Tibial nerve (tissue), 4 donors: Measurements from ENCODE around the gene ZC3HAV1L. TPM values are rescaled to one million over a fixed set of nuclear protein-coding genes. Genes with fewer than 3 reads are reported as not detected.

Experiments used
- DNase-seq, 2 donors: peaks; one replicate each; pipeline ENCODE4 v3.0.0-alpha.2; 2019; ENCODE audit warnings: low spot score in 2 of 2
- H3K27ac ChIP-seq, 4 donors: fragments of 200-600 bp; sonication (generic) in 3 of 4; one replicate each; pipeline ENCODE4 v1.5.1; 2017 to 2019; ENCODE audit warnings: mild to moderate bottlenecking in 1 of 4
- H3K27me3 ChIP-seq, 2 donors: fragments of 200-600 bp; sonication (generic) in 1 of 2; one replicate each; pipeline versions ENCODE4 v1.5.1 to v1.6.0; 2017 to 2019
- H3K36me3 ChIP-seq, 3 donors: fragments of 200-600 bp; sonication (generic); one replicate each; pipeline ENCODE4 v1.5.1; 2018 to 2019
- H3K4me1 ChIP-seq, 4 donors: fragments of 200-600 bp; sonication (generic) in 3 of 4; one replicate each; pipeline ENCODE4 v1.5.1; 2017 to 2019
- H3K4me3 ChIP-seq, 4 donors: fragments of 200-600 bp; sonication (generic) in 3 of 4; one replicate each; pipeline ENCODE4 v1.5.1; 2017 to 2019; ENCODE audit warnings: mild to moderate bottlenecking in 1 of 4, moderate library complexity in 1 of 4
- H3K9me3 ChIP-seq, 4 donors: fragments of 200-600 bp; sonication (generic) in 3 of 4; one replicate each; pipeline ENCODE4 v1.5.1; 2017 to 2019
- CTCF ChIP-seq, 5 experiments: fragments of 200-600 bp in 3 of 5; fragments of 450-650 bp in 2 of 5; sonication (generic) in 3 of 5; IDR thresholded peaks; one replicate each; pipeline ENCODE4 v1.5.1; 2016 to 2019; ENCODE audit warnings: antibody characterized with exemption in 5 of 5, mild to moderate bottlenecking in 3 of 5, moderate library complexity in 2 of 5
- EP300 ChIP-seq, 2 donors: sonication (generic); formaldehyde crosslinking; IDR thresholded peaks; one replicate each; pipeline ENCODE4 v1.6.1; 2017; ENCODE audit warnings: antibody characterized with exemption in 2 of 2, mild to moderate bottlenecking in 1 of 2
- POLR2A ChIP-seq, 2 donors: fragments of 450-650 bp; IDR thresholded peaks; one replicate each; pipeline ENCODE4 v1.6.1; 2017; ENCODE audit warnings: antibody characterized with exemption in 2 of 2, mild to moderate bottlenecking in 2 of 2, moderate library complexity in 2 of 2
- WGBS, 2 donors: methylation state at CpG; one replicate each; pipeline ENCODE4 v1.1.5; 2018; 5-methylcytosine and 5-hydroxymethylcytosine counted together
- total RNA-seq, 4 donors: library from RNA; depleted of rRNA; stranded (reverse); fragments of >200 nt; gene quantifications; one replicate each; pipeline ENCODE4 v1.1.0, GENCODE V29; 2016

The ZC3HAV1L gene
- total RNA-seq, 4 donors from 2014 or later: 36.9 to 68.8 (median 53.1) TPM

- Histone ChIP-seq H3K4me3 (no peak overlapping the region), H3K36me3 (peaks cover 0 to 69% (median 0%) of the 10 kb centered on the region in 3 donors), H3K27ac (no peak overlapping the region), H3K27me3 (no peaks in the 10 kb centered on the region), H3K4me1 (peaks cover 0 to 11% (median 0%) of the 10 kb centered on the region in 4 donors), H3K9me3 (no peaks in the 10 kb centered on the region)
- no peak for DNase-seq
- WGBS, 2 donors: 81 to 90% methylated on average over 5 of the region's 5 CpGs
- no peak for TF ChIP-seq CTCF (IDR thresholded peaks at IDR 0.05)
Observed at GRCh38 chr7:139044813-139045794, 9.3 kb upstream of the ZC3HAV1L start.

- Histone ChIP-seq H3K9me3 (no peaks in the 10 kb centered on the region), H3K27ac (no peak overlapping the region), H3K36me3 (peaks cover 0 to 59% (median 0%) of the 10 kb centered on the region in 3 donors), H3K27me3 (no peaks in the 10 kb centered on the region), H3K4me1 (peaks cover 0 to 11% (median 0%) of the 10 kb centered on the region in 4 donors), H3K4me3 (no peak overlapping the region)
- 76 to 83% methylated on average over 14 of the region's 14 CpGs for WGBS, 2 donors
- DNase-seq: no peak
- TF ChIP-seq POLR2A (IDR thresholded peaks at IDR 0.05): no peak
- TF ChIP-seq CTCF (IDR thresholded peaks at IDR 0.05): no peak
- TF ChIP-seq EP300 (IDR thresholded peaks at IDR 0.05): no peak
Observed at GRCh38 chr7:139043823-139044812, 8.3 kb upstream of the ZC3HAV1L start.

- Histone ChIP-seq H3K9me3 (no peaks in the 10 kb centered on the region), H3K36me3 (peaks cover 0 to 33% (median 0%) of the 10 kb centered on the region in 3 donors), H3K4me1 (peaks cover 0 to 11% (median 2%) of the 10 kb centered on the region in 4 donors), H3K27ac (no peak overlapping the region), H3K4me3 (no peak overlapping the region), H3K27me3 (no peaks in the 10 kb centered on the region)
- TF ChIP-seq CTCF (IDR thresholded peaks at IDR 0.05): no peak
- TF ChIP-seq EP300 (IDR thresholded peaks at IDR 0.05): no peak
- no peak for TF ChIP-seq POLR2A (IDR thresholded peaks at IDR 0.05)
- WGBS, 2 donors: 45 to 53% methylated on average over 6 of the region's 6 CpGs
- DNase-seq: no peak
Observed at GRCh38 chr7:139041378-139042085, 5.7 kb upstream of the ZC3HAV1L start.

DNA sequence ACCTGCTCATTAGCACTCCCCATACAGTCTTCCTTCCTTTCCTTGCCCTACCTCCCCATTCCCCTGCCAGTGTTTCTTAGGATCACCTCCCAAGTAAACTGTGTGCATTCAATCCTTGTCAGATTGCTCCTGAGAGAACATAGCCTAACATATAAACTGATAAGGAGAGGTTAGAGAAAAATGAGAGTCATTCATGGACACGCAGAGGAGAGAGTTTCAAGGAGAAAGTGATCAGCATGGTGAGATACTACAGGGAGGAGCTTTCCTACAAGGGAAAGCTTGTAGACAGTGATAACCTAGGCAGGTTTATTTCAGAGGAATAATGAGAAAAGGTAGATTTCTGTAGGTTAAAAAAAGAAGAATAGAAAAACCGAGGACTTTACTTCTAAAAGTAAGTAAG is 2.8 kb upstream of the ZC3HAV1L start:
- peaks cover 0 to 18% (median 12%) of the 10 kb centered on the region in 4 donors for H3K4me1 ChIP-seq
- no peaks in the 10 kb centered on the region for H3K9me3 ChIP-seq
- no peak for DNase-seq
- no peak overlapping the region for H3K27ac ChIP-seq
- no peaks in the 10 kb centered on the region for H3K27me3 ChIP-seq
- no peak for TF ChIP-seq CTCF (IDR thresholded peaks at IDR 0.05)
- no peak for TF ChIP-seq EP300 (IDR thresholded peaks at IDR 0.05)
- no peak for TF ChIP-seq POLR2A (IDR thresholded peaks at IDR 0.05)
- 79 to 89% methylated on average over 2 of the region's 2 CpGs for whole genome bisulfite sequencing, 2 donors
- H3K36me3 ChIP-seq: peaks cover 0 to 11% (median 0%) of the 10 kb centered on the region in 3 donors
- H3K4me3 ChIP-seq: no peak overlapping the region
